H1 (cell line): ENCODE data around the gene PAK6. TPM values are rescaled to one million over a fixed set of nuclear protein-coding genes. Genes with fewer than 3 reads are reported as not detected.

ENCODE experiments used
- CTCF ChIA-PET: fragments of 300-600 bp; sonication (Branson Sonifier 250); formaldehyde crosslinking; loops from one replicate; lab custom pipeline; 2021; ENCODE audit not compliant: partially characterized antibody; lab: Charles Lee
- POLR2A ChIA-PET: fragments of 300-600 bp; sonication (Branson Sonifier 250); formaldehyde crosslinking; loops from one replicate; lab custom pipeline; 2021; ENCODE audit warnings: inconsistent platforms; ENCODE audit not compliant: partially characterized antibody; lab: Charles Lee
- DNase-seq, 2 experiments: peaks; one replicate each; pipeline versions ENCODE4 v3.0.0 to v3.0.0-alpha.2; 2010 to 2022; ENCODE audit warnings: low spot score in 2 of 2, low read depth in 1 of 2, mixed read lengths in 1 of 2
- FAIRE-seq: peaks from 2 replicates; lab custom pipeline; 2011; peaks lifted over from hg19 to GRCh38; lab: Jason Lieb, UNC
- H2AFZ ChIP-seq: 2 replicates; pipeline ENCODE4 v1.8.1; 2012; ENCODE audit warnings: low read length, inconsistent platforms
- H2AK5ac ChIP-seq: 2 replicates; pipeline ENCODE4 v1.6.1; 2013; ENCODE audit warnings: low read depth, low read length
- H2BK120ac ChIP-seq: replicated peaks from 2 replicates; pipeline ENCODE3; 2013; ENCODE audit warnings: low read depth, low read length, inconsistent platforms
- H2BK12ac ChIP-seq: 2 replicates; pipeline ENCODE4 v1.6.1; 2013; ENCODE audit warnings: low read depth, low read length
- H2BK15ac ChIP-seq: 2 replicates; pipeline ENCODE4 v1.6.1; 2013; ENCODE audit warnings: low read length
- H2BK20ac ChIP-seq: 2 replicates; pipeline ENCODE4 v1.6.1; 2013; ENCODE audit warnings: low read length
- H2BK5ac ChIP-seq: 2 replicates; pipeline ENCODE4 v1.6.1; 2013; ENCODE audit warnings: low read depth, low read length
- H3K14ac ChIP-seq: 2 replicates; pipeline ENCODE4 v1.6.1; 2013; ENCODE audit warnings: inconsistent platforms; ENCODE audit not compliant: insufficient read length
- H3K18ac ChIP-seq: 2 replicates; pipeline ENCODE4 v1.6.1; 2013; ENCODE audit warnings: low read length; ENCODE audit errors: extremely low read depth
- H3K23ac ChIP-seq: 2 replicates; pipeline ENCODE4 v1.6.1; 2013; ENCODE audit warnings: inconsistent platforms; ENCODE audit not compliant: insufficient read length
- H3K23me2 ChIP-seq: 2 replicates; pipeline ENCODE4 v1.6.1; 2013; ENCODE audit warnings: low read depth, low read length
- H3K27ac ChIP-seq: 2 replicates; pipeline ENCODE4 v1.6.1; 2011; ENCODE audit warnings: low read depth, low read length, inconsistent platforms
- H3K27me3 ChIP-seq, 4 experiments: replicated peaks in 1 of 4; 1 replicate in 1 of 4; 2 replicates in 3 of 4; pipeline versions ENCODE4 v1.6.1 to v1.8.1; 2011 to 2013; ENCODE audit warnings: low read length in 3 of 4, mild to moderate bottlenecking in 3 of 4, inconsistent platforms in 2 of 4, mixed read lengths in 2 of 4, moderate library complexity in 1 of 4; ENCODE audit not compliant: control insufficient read depth in 3 of 4, insufficient read depth in 3 of 4; ENCODE audit errors: extremely low read depth in 1 of 4
- H3K36me3 ChIP-seq, 4 experiments: 2 replicates each; pipeline versions ENCODE4 v1.6.1 to v1.8.1; 2011 to 2013; ENCODE audit warnings: mild to moderate bottlenecking in 4 of 4, low read length in 3 of 4, moderate library complexity in 2 of 4, control low read depth in 1 of 4, inconsistent platforms in 1 of 4; ENCODE audit not compliant: insufficient read depth in 4 of 4, control insufficient read depth in 2 of 4
- H3K4ac ChIP-seq: replicated peaks from 2 replicates; pipeline ENCODE3; 2013; ENCODE audit warnings: low read length, low read depth, mixed read lengths, inconsistent platforms; ENCODE audit not compliant: insufficient read length
- H3K4me1 ChIP-seq, 4 experiments: replicated peaks in 1 of 4; 1 replicate in 1 of 4; 2 replicates in 3 of 4; pipeline versions ENCODE4 v1.6.1 to v1.8.1; 2011 to 2013; ENCODE audit warnings: low read length in 3 of 4, inconsistent platforms in 2 of 4, mixed read lengths in 1 of 4; ENCODE audit not compliant: insufficient read depth in 4 of 4, control insufficient read depth in 3 of 4
- H3K4me2 ChIP-seq, 2 experiments: 2 replicates each; pipeline versions ENCODE4 v1.6.1 to v1.8.1; 2011 to 2013; ENCODE audit warnings: low read depth in 2 of 2, low read length in 2 of 2, control low read depth in 1 of 2, inconsistent platforms in 1 of 2, mild to moderate bottlenecking in 1 of 2; ENCODE audit not compliant: insufficient read depth in 1 of 2
- H3K4me3 ChIP-seq, 4 experiments: fragments of 200-600, 300-600 bp in 1 of 4; sonication (generic), shearing (Covaris generic), sonication (Bioruptor Twin) in 1 of 4; 2 replicates each; pipeline versions ENCODE4 v1.5.1 to v1.8.1; 2011 to 2016; ENCODE audit warnings: low read length in 4 of 4, low read depth in 3 of 4, control low read depth in 2 of 4, inconsistent platforms in 2 of 4, mild to moderate bottlenecking in 2 of 4, mixed read lengths in 1 of 4, moderate library complexity in 1 of 4; ENCODE audit not compliant: insufficient read depth in 2 of 4; ENCODE audit errors: extremely low read depth in 1 of 4
- H3K56ac ChIP-seq: replicated peaks from 2 replicates; pipeline ENCODE3; 2013; ENCODE audit warnings: low read depth, mild to moderate bottlenecking, mixed read lengths, low read length, inconsistent platforms; ENCODE audit not compliant: insufficient read length
- H3K79me1 ChIP-seq: 2 replicates; pipeline ENCODE4 v1.6.1; 2013; ENCODE audit warnings: low read depth, low read length, control low read depth
- H3K79me2 ChIP-seq, 2 experiments: 2 replicates each; pipeline versions ENCODE4 v1.6.1 to v1.8.1; 2012 to 2013; ENCODE audit warnings: low read length in 2 of 2, mild to moderate bottlenecking in 2 of 2, inconsistent platforms in 1 of 2; ENCODE audit not compliant: insufficient read depth in 2 of 2, control insufficient read depth in 1 of 2
- H3K9ac ChIP-seq, 4 experiments: replicated peaks in 1 of 4; 1 replicate in 1 of 4; 2 replicates in 3 of 4; pipeline versions ENCODE4 v1.6.1 to v1.8.1; 2011 to 2013; ENCODE audit warnings: low read depth in 3 of 4, low read length in 3 of 4, control low read depth in 2 of 4, mild to moderate bottlenecking in 2 of 4, moderate library complexity in 2 of 4, inconsistent platforms in 1 of 4; ENCODE audit errors: extremely low read depth in 1 of 4
- H3K9me3 ChIP-seq, 2 experiments: 2 replicates each; pipeline versions ENCODE4 v1.6.1 to v1.8.1; 2012 to 2013; ENCODE audit warnings: mild to moderate bottlenecking in 2 of 2, moderate library complexity in 2 of 2, control low read depth in 1 of 2, inconsistent platforms in 1 of 2, low read depth in 1 of 2, low read length in 1 of 2, mixed read lengths in 1 of 2; ENCODE audit not compliant: insufficient read depth in 2 of 2
- H4K20me1 ChIP-seq, 2 experiments: replicated peaks in 1 of 2; 2 replicates each; pipeline versions ENCODE3 to v1.8.1; 2011 to 2013; ENCODE audit warnings: inconsistent platforms in 2 of 2, low read length in 2 of 2, mild to moderate bottlenecking in 1 of 2; ENCODE audit not compliant: insufficient read depth in 2 of 2, control insufficient read depth in 1 of 2
- H4K5ac ChIP-seq: 2 replicates; pipeline ENCODE4 v1.6.1; 2013; ENCODE audit warnings: low read length, low read depth, mixed read lengths, inconsistent platforms; ENCODE audit not compliant: insufficient read length
- H4K8ac ChIP-seq: 2 replicates; pipeline ENCODE4 v1.8.0; 2013; ENCODE audit warnings: mild to moderate bottlenecking, moderate library complexity, low read length, inconsistent platforms; ENCODE audit not compliant: insufficient read depth; ENCODE audit errors: extremely low read depth
- H4K91ac ChIP-seq: replicated peaks from 2 replicates; pipeline ENCODE3; 2013; ENCODE audit warnings: low read length, mixed read lengths, inconsistent platforms; ENCODE audit not compliant: insufficient read length
- BACH1 ChIP-seq: IDR thresholded peaks from 2 replicates; pipeline ENCODE4 v1.6.1; 2012; ENCODE audit warnings: low read length, improper control_type of control experiment
- BCL11A ChIP-seq, 2 experiments: IDR thresholded peaks; one replicate each; pipeline ENCODE4 v1.6.1; 2011; ENCODE audit warnings: low read depth in 2 of 2, low read length in 2 of 2, mild to moderate bottlenecking in 2 of 2
- CHD1 ChIP-seq: IDR thresholded peaks from 2 replicates; pipeline ENCODE4 v1.6.1; 2012; ENCODE audit warnings: low read depth, low read length, improper control_type of control experiment
- EZH2 ChIP-seq: fragments of 200-600 bp; sonication (generic); IDR thresholded peaks from 2 replicates; pipeline ENCODE4 v1.7.1; 2012; ENCODE audit warnings: low read depth, mild to moderate bottlenecking, moderate library complexity, low read length, inconsistent platforms; ENCODE audit not compliant: severe bottlenecking
- PHF8 ChIP-seq: fragments of 200-600 bp; sonication (generic); conservative IDR thresholded peaks from 2 replicates; pipeline ENCODE4 v1.7.1; 2012; ENCODE audit warnings: low read depth, mild to moderate bottlenecking, inconsistent platforms, low read length, moderate library complexity
- SP2 ChIP-seq: IDR thresholded peaks from 2 replicates; pipeline ENCODE4 v1.6.1; 2012; ENCODE audit warnings: mild to moderate bottlenecking, low read length, inconsistent platforms
- SP4 ChIP-seq: IDR thresholded peaks from 2 replicates; pipeline ENCODE4 v1.6.1; 2012; ENCODE audit warnings: low read length, inconsistent platforms
- TCF12 ChIP-seq: IDR thresholded peaks from 2 replicates; pipeline ENCODE4 v1.6.1; 2011; ENCODE audit warnings: low read depth, mild to moderate bottlenecking, low read length
- WGBS, 2 experiments: shearing (Covaris generic) in 1 of 2; methylation state at CpG; one replicate each; pipeline versions ENCODE4 v1.1.6 to v1.1.7; 2013 to 2015; ENCODE audit warnings: low lambda C conversion rate in 2 of 2, mixed read lengths in 2 of 2, inconsistent platforms in 1 of 2, low coverage in 1 of 2, missing lambda C conversion rate in 1 of 2; ENCODE audit not compliant: insufficient replicate concordance in 2 of 2, insufficient coverage in 1 of 2, insufficient read length in 1 of 2; ENCODE audit errors: extremely low coverage in 1 of 2, missing lambda C conversion rate in 1 of 2; 5-methylcytosine and 5-hydroxymethylcytosine counted together
- polyA plus RNA-seq, 7 experiments: library from polyadenylated mRNA; depleted of rRNA in 3 of 7; stranded (reverse) in 5 of 7; unstranded in 2 of 7; fragments of >200 nt in 5 of 7; fragments of 200-250 nt in 2 of 7; gene quantifications; 1 replicate in 5 of 7; 2 replicates in 1 of 7; 4 replicates in 1 of 7; pipeline versions ENCODE4 v1.2.1 to v1.2.3, GENCODE V29; 2011 to 2013; ENCODE audit warnings: missing spikeins in 2 of 7, mixed read lengths in 2 of 7
- total RNA-seq: library from RNA; stranded (reverse); fragmentation: NEBNext Ultra II Directional; extraction: Animal tissue kit (Norgen Biotek cat#: 25700); gene quantifications from 2 replicates; pipeline ENCODE4 v1.2.1, GENCODE V29; 2021
- TF ChIP-seq, protein P1 (sequence below), 3 experiments: IDR thresholded peaks; 1 replicate in 2 of 3; 2 replicates in 1 of 3; pipeline versions ENCODE4 v1.5.1 to v1.6.1; 2011; ENCODE audit warnings: low read length in 3 of 3, mild to moderate bottlenecking in 3 of 3, inconsistent platforms in 2 of 3, low read depth in 1 of 3, moderate library complexity in 1 of 3; ENCODE audit not compliant: insufficient read depth in 1 of 3; ENCODE audit errors: control extremely low read depth in 1 of 3

The PAK6 gene
- total and polyA plus RNA-seq, 2 of the 8 experiments (the other 6 are each of a cell fraction or from before 2014, with no cell fraction given): 6.9 to 9.4 TPM

GRCh38 chr15:40323239-40323952 is 84.5 kb downstream of the PAK6 start, which contains the start of gene INAFM2:
INAFM2 (plus strand) TSS chr15:40323692; CDS start chr15:40324056, 364 bp downstream.
- Histone ChIP-seq H3K23ac (no peak within 1 kb of the TSS), H4K5ac (no peak within 1 kb of the TSS), H3K23me2 (peaks cover 13% of the 10 kb centered on the region), H2BK15ac (0 out of 2 replicates have a peak within 1 kb of the TSS, but pooled peaks have one; percentile 50), H2AFZ (no peak within 1 kb of the TSS), H3K27ac (no peak within 1 kb of the TSS), H2BK20ac (no peak within 1 kb of the TSS), H3K36me3 (peaks cover 0 to 4% (median 0%) of the 10 kb centered on the region in 4 experiments; a peak in 2 of 8 replicates), H3K4me3 (peak within 1 kb of the TSS; percentile 62 to 79 (median 70)), H3K79me1 (no peaks in the 10 kb centered on the region; the same call in 1 of the 2 replicates), H3K4me2 (peak within 1 kb of the TSS; percentile 82 to 90), H4K20me1 (no peaks in the 10 kb centered on the region), H3K56ac (peak within 1 kb of the TSS; percentile 13), H3K79me2 (peaks cover 0 to 14% of the 10 kb centered on the region in 2 experiments; a peak in 3 of 4 replicates), H3K9me3 (no peaks in the 10 kb centered on the region), H3K27me3 (peaks cover 0 to 20% (median 9%) of the 10 kb centered on the region in 4 experiments; a peak in 4 of 7 replicates), H3K9ac (peak within 1 kb of the TSS; percentile 44 to 59 (median 52); a peak in 4 of 7 replicates), H3K14ac (no peak within 1 kb of the TSS), H2AK5ac (no peak within 1 kb of the TSS), H3K4me1 (peaks cover 21 to 44% (median 31%) of the 10 kb centered on the region in 4 experiments), H2BK120ac (no peak within 1 kb of the TSS), H3K18ac (peak within 1 kb of the TSS; percentile 43), H4K91ac (no peak within 1 kb of the TSS), H3K4ac (no peak within 1 kb of the TSS), H2BK5ac (0 out of 2 replicates have a peak within 1 kb of the TSS, but pooled peaks have one; percentile 11), H2BK12ac (no peak within 1 kb of the TSS), H4K8ac (no peak within 1 kb of the TSS; the same call in 1 of the 2 replicates)
- WGBS, 2 experiments: 1% methylated on average over 38 of the region's 103 CpGs; no CpG with 5 or more reads in 1 of the 2 experiments
- DNase-seq: peak; percentile 90 to 92
- no peak for FAIRE-seq
- POLR2A ChIA-PET: interaction anchor here (0.8 to 2.2 kb wide), 8 partner anchors 9 to 54 kb away, joined by 3 to 13 read pairs (median 6); no protein-coding TSS in a partner anchor
- CTCF ChIA-PET: interaction anchor here (0.7 to 23.9 kb wide), 12 partner anchors 9 to 163 kb away, joined by 3 to 584 read pairs (median 5); partner anchors contain the start of genes ANKRD63, CCDC9B, IVD and PLCB2
- TF ChIP-seq TCF12: 0 out of 2 replicates have a peak, but pooled peaks have one; percentile 69
- no peak for TF ChIP-seq BCL11A (IDR thresholded peaks at IDR 0.05; ENCODE audit: low read depth in 2 of 2, low read length in 2 of 2)
- no peak for TF ChIP-seq EZH2
- TF ChIP-seq, protein P1, sequence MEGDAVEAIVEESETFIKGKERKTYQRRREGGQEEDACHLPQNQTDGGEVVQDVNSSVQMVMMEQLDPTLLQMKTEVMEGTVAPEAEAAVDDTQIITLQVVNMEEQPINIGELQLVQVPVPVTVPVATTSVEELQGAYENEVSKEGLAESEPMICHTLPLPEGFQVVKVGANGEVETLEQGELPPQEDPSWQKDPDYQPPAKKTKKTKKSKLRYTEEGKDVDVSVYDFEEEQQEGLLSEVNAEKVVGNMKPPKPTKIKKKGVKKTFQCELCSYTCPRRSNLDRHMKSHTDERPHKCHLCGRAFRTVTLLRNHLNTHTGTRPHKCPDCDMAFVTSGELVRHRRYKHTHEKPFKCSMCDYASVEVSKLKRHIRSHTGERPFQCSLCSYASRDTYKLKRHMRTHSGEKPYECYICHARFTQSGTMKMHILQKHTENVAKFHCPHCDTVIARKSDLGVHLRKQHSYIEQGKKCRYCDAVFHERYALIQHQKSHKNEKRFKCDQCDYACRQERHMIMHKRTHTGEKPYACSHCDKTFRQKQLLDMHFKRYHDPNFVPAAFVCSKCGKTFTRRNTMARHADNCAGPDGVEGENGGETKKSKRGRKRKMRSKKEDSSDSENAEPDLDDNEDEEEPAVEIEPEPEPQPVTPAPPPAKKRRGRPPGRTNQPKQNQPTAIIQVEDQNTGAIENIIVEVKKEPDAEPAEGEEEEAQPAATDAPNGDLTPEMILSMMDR (IDR thresholded peaks at IDR 0.05; ENCODE audit: control extremely low read depth in 1 of 3, insufficient read depth in 1 of 3, low read depth in 1 of 3, low read length in 3 of 3): peak; percentile 22 to 36 (median 30)
- TF ChIP-seq SP4: 0 out of 2 replicates have a peak, but pooled peaks have one; percentile 32
- TF ChIP-seq PHF8: no peak
- no peak for TF ChIP-seq SP2
- no peak for TF ChIP-seq BACH1
- no peak for TF ChIP-seq CHD1
